ENCODE measurements around the gene SPEM1.
"Not testable (repeated sequence)": the region's sequence is repeated elsewhere in the genome, so short reads cannot be mapped to it uniquely, and the experiment has no call there.

Gene SPEM1

GRCh38 chr17:7464081-7464480 lies 44.0 kb downstream of the SPEM1 start:
- WGBS, 2 experiments (ENCODE audit: insufficient coverage in 2 of 2): 100% methylated on average over 1 to 2 of the region's 9 CpGs

GRCh38 chr17:7465597-7466275 lies 45.6 kb downstream of the SPEM1 start:
- no peak overlapping the region for H3K4me3 ChIP-seq (ENCODE audit: extremely low read depth, insufficient read depth, low read length, poor library complexity, severe bottlenecking)
- H3K9me3 ChIP-seq (ENCODE audit: control insufficient read depth, low read length): no peaks in the 10 kb centered on the region
- H3K27ac ChIP-seq (ENCODE audit: low read depth, low read length, severe bottlenecking): no peak overlapping the region
- WGBS, 2 experiments (ENCODE audit: insufficient coverage in 2 of 2): 97 to 99% methylated on average over 25 to 27 of the region's 33 CpGs
- H3K36me3 ChIP-seq (ENCODE audit: control insufficient read depth, insufficient read depth, low read length): peaks cover 55% of the 10 kb centered on the region
- no peaks in the 10 kb centered on the region for H3K4me1 ChIP-seq (ENCODE audit: control insufficient read depth, insufficient read depth, low read length, poor library complexity, severe bottlenecking)

More at GRCh38 chr17:7464081-7464480, 44.0 kb downstream of the SPEM1 start:
- no peak overlapping the region for H3K4me3 ChIP-seq (ENCODE audit: extremely low read depth, insufficient read depth, low read length, poor library complexity, severe bottlenecking)
- H3K4me1 ChIP-seq (ENCODE audit: control insufficient read depth, insufficient read depth, low read length, poor library complexity, severe bottlenecking): no peaks in the 10 kb centered on the region
- H3K9me3 ChIP-seq (ENCODE audit: control insufficient read depth, low read length): no peaks in the 10 kb centered on the region
- peaks cover 55% of the 10 kb centered on the region for H3K36me3 ChIP-seq (ENCODE audit: control insufficient read depth, insufficient read depth, low read length)
- H3K27ac ChIP-seq (ENCODE audit: low read depth, low read length, severe bottlenecking): no peak overlapping the region

GRCh38 chr17:7466318-7466638 lies 46.2 kb downstream of the SPEM1 start:
- Histone ChIP-seq H3K9me3 (ENCODE audit: control insufficient read depth, low read length) (no peaks in the 10 kb centered on the region), H3K36me3 (ENCODE audit: control insufficient read depth, insufficient read depth, low read length) (peaks cover 52% of the 10 kb centered on the region), H3K4me3 (ENCODE audit: extremely low read depth, insufficient read depth, low read length, poor library complexity, severe bottlenecking) (no peak overlapping the region), H3K4me1 (ENCODE audit: control insufficient read depth, insufficient read depth, low read length, poor library complexity, severe bottlenecking) (no peaks in the 10 kb centered on the region), H3K27ac (ENCODE audit: low read depth, low read length, severe bottlenecking) (no peak overlapping the region)
- WGBS, 2 experiments (ENCODE audit: insufficient coverage in 2 of 2): 96 to 100% methylated on average over 4 to 5 of the region's 9 CpGs

- no peak overlapping the region for H3K27ac ChIP-seq (ENCODE audit: low read depth, low read length, severe bottlenecking)
- no peaks in the 10 kb centered on the region for H3K9me3 ChIP-seq (ENCODE audit: control insufficient read depth, low read length)
- 91 to 92% methylated on average over 14 to 15 of the region's 16 CpGs for WGBS, 2 experiments (ENCODE audit: insufficient coverage in 2 of 2)
- H3K36me3 ChIP-seq (ENCODE audit: control insufficient read depth, insufficient read depth, low read length): peaks cover 54% of the 10 kb centered on the region
- H3K4me3 ChIP-seq (ENCODE audit: extremely low read depth, insufficient read depth, low read length, poor library complexity, severe bottlenecking): no peak overlapping the region
- no peaks in the 10 kb centered on the region for H3K4me1 ChIP-seq (ENCODE audit: control insufficient read depth, insufficient read depth, low read length, poor library complexity, severe bottlenecking)
Observed at GRCh38 chr17:7466639-7467341, 46.7 kb downstream of the SPEM1 start.

- Histone ChIP-seq H3K4me1 (ENCODE audit: control insufficient read depth, insufficient read depth, low read length, poor library complexity, severe bottlenecking) (no peaks in the 10 kb centered on the region), H3K4me3 (ENCODE audit: extremely low read depth, insufficient read depth, low read length, poor library complexity, severe bottlenecking) (no peak overlapping the region), H3K27ac (ENCODE audit: low read depth, low read length, severe bottlenecking) (no peak overlapping the region), H3K9me3 (ENCODE audit: control insufficient read depth, low read length) (no peaks in the 10 kb centered on the region), H3K36me3 (ENCODE audit: control insufficient read depth, insufficient read depth, low read length) (peaks cover 48% of the 10 kb centered on the region)
- whole genome bisulfite sequencing, 2 experiments (ENCODE audit: insufficient coverage in 2 of 2): 80 to 100% methylated on average over 1 of the region's 3 CpGs
Observed at GRCh38 chr17:7467498-7467897, 47.4 kb downstream of the SPEM1 start.

- Histone ChIP-seq H3K27ac (ENCODE audit: low read depth, low read length, severe bottlenecking) (no peak overlapping the region), H3K4me3 (ENCODE audit: extremely low read depth, insufficient read depth, low read length, poor library complexity, severe bottlenecking) (no peak overlapping the region), H3K36me3 (ENCODE audit: control insufficient read depth, insufficient read depth, low read length) (peaks cover 41% of the 10 kb centered on the region), H3K4me1 (ENCODE audit: control insufficient read depth, insufficient read depth, low read length, poor library complexity, severe bottlenecking) (no peaks in the 10 kb centered on the region), H3K9me3 (ENCODE audit: control insufficient read depth, low read length) (no peaks in the 10 kb centered on the region)
- WGBS, 2 experiments (ENCODE audit: insufficient coverage in 2 of 2): 97 to 100% methylated on average over 9 of the region's 11 CpGs
Observed at GRCh38 chr17:7468290-7468689, 48.2 kb downstream of the SPEM1 start.

- H3K4me1 ChIP-seq (ENCODE audit: control insufficient read depth, insufficient read depth, low read length, poor library complexity, severe bottlenecking): no peaks in the 10 kb centered on the region
- no peak overlapping the region for H3K4me3 ChIP-seq (ENCODE audit: extremely low read depth, insufficient read depth, low read length, poor library complexity, severe bottlenecking)
- H3K36me3 ChIP-seq (ENCODE audit: control insufficient read depth, insufficient read depth, low read length): peaks cover 34% of the 10 kb centered on the region
- no peaks in the 10 kb centered on the region for H3K9me3 ChIP-seq (ENCODE audit: control insufficient read depth, low read length)
- H3K27ac ChIP-seq (ENCODE audit: low read depth, low read length, severe bottlenecking): no peak overlapping the region
- WGBS, 2 experiments (ENCODE audit: insufficient coverage in 2 of 2): 95 to 97% methylated on average over 8 to 9 of the region's 12 CpGs
Observed at GRCh38 chr17:7468804-7469389, 48.8 kb downstream of the SPEM1 start.

GRCh38 chr17:7469843-7470242 lies 49.7 kb downstream of the SPEM1 start:
- 95 to 100% methylated on average over 9 to 10 of the region's 12 CpGs for WGBS, 2 experiments (ENCODE audit: insufficient coverage in 2 of 2)
- H3K36me3 ChIP-seq (ENCODE audit: control insufficient read depth, insufficient read depth, low read length): peaks cover 31% of the 10 kb centered on the region
- not testable (repeated sequence) for H3K27ac ChIP-seq (ENCODE audit: low read depth, low read length, severe bottlenecking); H3K4me3 ChIP-seq (ENCODE audit: extremely low read depth, insufficient read depth, low read length, poor library complexity, severe bottlenecking); H3K4me1 ChIP-seq (ENCODE audit: control insufficient read depth, insufficient read depth, low read length, poor library complexity, severe bottlenecking); H3K9me3 ChIP-seq (ENCODE audit: control insufficient read depth, low read length)

GRCh38 chr17:7470457-7470973 lies 50.4 kb downstream of the SPEM1 start:
- peaks cover 28% of the 10 kb centered on the region for H3K36me3 ChIP-seq (ENCODE audit: control insufficient read depth, insufficient read depth, low read length)
- H3K4me3 ChIP-seq (ENCODE audit: extremely low read depth, insufficient read depth, low read length, poor library complexity, severe bottlenecking); H3K27ac ChIP-seq (ENCODE audit: low read depth, low read length, severe bottlenecking); H3K9me3 ChIP-seq (ENCODE audit: control insufficient read depth, low read length); H3K4me1 ChIP-seq (ENCODE audit: control insufficient read depth, insufficient read depth, low read length, poor library complexity, severe bottlenecking): not testable (repeated sequence)
- 90 to 96% methylated on average over 6 to 7 of the region's 8 CpGs for WGBS, 2 experiments (ENCODE audit: insufficient coverage in 2 of 2)

Data from mesodermal cell (in vitro differentiated cells).